ENCODE results near the gene AEBP2. TPM values are rescaled to one million over a fixed set of nuclear protein-coding genes. Genes with fewer than 3 reads are reported as not detected.

AEBP2 gene
- total RNA-seq, 1 donor from 2014 or later: 11.9 TPM

- H3K4me3 ChIP-seq (ENCODE audit: low read depth, low read length): no peak overlapping the region
- DNase-seq (ENCODE audit: low read depth): no peak
- TF ChIP-seq, protein P1, sequence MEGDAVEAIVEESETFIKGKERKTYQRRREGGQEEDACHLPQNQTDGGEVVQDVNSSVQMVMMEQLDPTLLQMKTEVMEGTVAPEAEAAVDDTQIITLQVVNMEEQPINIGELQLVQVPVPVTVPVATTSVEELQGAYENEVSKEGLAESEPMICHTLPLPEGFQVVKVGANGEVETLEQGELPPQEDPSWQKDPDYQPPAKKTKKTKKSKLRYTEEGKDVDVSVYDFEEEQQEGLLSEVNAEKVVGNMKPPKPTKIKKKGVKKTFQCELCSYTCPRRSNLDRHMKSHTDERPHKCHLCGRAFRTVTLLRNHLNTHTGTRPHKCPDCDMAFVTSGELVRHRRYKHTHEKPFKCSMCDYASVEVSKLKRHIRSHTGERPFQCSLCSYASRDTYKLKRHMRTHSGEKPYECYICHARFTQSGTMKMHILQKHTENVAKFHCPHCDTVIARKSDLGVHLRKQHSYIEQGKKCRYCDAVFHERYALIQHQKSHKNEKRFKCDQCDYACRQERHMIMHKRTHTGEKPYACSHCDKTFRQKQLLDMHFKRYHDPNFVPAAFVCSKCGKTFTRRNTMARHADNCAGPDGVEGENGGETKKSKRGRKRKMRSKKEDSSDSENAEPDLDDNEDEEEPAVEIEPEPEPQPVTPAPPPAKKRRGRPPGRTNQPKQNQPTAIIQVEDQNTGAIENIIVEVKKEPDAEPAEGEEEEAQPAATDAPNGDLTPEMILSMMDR (IDR thresholded peaks at IDR 0.05; ENCODE audit: insufficient read depth, low read length, poor library complexity, severe bottlenecking): no peak
- H3K27me3 ChIP-seq (ENCODE audit: control insufficient read depth, insufficient read depth, low read length): no peaks in the 10 kb centered on the region
- no peaks in the 10 kb centered on the region for H3K36me3 ChIP-seq (ENCODE audit: control insufficient read depth, insufficient read depth, low read length)
Observed at GRCh38 chr12:19482551-19483109, 43.3 kb downstream of the AEBP2 start.

DNA sequence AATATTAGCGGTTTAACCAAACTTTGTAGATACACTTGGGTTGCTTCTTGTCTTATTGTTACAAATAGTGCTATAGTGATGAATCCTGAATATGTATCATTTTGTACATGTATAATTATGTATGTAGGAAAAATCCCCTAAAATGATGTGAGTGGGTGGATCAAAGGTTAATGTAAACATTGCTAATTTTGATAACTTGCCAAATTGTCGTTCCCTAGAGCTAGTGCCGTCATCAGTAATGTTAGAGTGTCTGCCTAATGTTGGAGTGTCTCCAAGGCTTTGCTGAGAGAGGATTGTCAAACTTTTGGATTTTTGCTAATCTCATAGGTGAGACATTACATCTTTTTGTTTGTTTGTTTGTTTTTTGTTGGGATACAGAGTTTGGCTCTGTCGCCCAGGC lies 44.4 kb downstream of the AEBP2 start:
- Histone ChIP-seq H3K4me3 (ENCODE audit: low read depth, low read length) (no peak overlapping the region), H3K36me3 (ENCODE audit: control insufficient read depth, insufficient read depth, low read length) (no peaks in the 10 kb centered on the region), H3K27me3 (ENCODE audit: control insufficient read depth, insufficient read depth, low read length) (no peaks in the 10 kb centered on the region)
- no peak for DNase-seq (ENCODE audit: low read depth)
- TF ChIP-seq, protein P1 (IDR thresholded peaks at IDR 0.05; ENCODE audit: insufficient read depth, low read length, poor library complexity, severe bottlenecking): no peak

DNA sequence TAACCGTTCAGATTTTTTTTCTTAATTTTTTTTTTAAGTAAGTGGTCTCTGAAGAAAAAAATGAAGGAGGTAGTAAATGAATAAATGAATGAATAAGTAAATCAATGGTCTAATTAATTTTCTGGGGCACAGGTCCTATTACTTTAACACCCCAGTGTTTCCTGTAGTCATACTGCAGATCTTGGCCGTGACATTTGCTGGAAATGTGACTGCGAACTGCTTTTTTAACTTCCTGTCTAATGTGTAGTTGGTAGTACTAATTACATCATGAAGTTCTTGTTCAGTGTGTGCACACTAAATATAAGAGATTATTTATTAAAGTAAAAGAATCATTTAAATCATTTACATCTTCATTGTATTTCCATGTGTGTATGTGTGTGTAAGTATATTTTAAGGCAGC lies 45.4 kb downstream of the AEBP2 start:
- TF ChIP-seq, protein P1 (IDR thresholded peaks at IDR 0.05; ENCODE audit: insufficient read depth, low read length, poor library complexity, severe bottlenecking): no peak
- Histone ChIP-seq H3K36me3 (ENCODE audit: control insufficient read depth, insufficient read depth, low read length) (no peaks in the 10 kb centered on the region), H3K27me3 (ENCODE audit: control insufficient read depth, insufficient read depth, low read length) (no peaks in the 10 kb centered on the region), H3K4me3 (ENCODE audit: low read depth, low read length) (no peak overlapping the region)
- no peak for DNase-seq (ENCODE audit: low read depth)

DNA sequence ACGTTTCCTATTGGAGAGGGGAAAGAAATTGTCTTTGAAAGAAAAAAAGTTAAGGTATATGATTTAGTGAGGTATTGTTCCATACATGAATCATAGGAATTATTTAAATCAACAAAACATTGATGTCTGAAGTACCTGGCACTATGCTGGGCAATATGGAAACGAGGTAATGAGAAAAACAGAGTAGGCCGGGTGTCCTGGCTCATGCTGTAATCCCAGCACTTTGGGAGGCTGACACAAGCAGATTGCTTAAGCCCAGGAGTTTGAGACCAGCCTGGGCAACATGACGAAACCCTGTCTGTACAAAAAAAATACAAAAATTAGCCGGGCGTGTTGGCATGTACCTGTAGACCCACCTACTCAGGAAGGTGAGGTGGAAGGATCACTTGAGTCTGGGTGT lies 45.9 kb downstream of the AEBP2 start:
- TF ChIP-seq, protein P1 (IDR thresholded peaks at IDR 0.05; ENCODE audit: insufficient read depth, low read length, poor library complexity, severe bottlenecking): no peak
- no peaks in the 10 kb centered on the region for H3K27me3 ChIP-seq (ENCODE audit: control insufficient read depth, insufficient read depth, low read length)
- no peaks in the 10 kb centered on the region for H3K36me3 ChIP-seq (ENCODE audit: control insufficient read depth, insufficient read depth, low read length)
- no peak for DNase-seq (ENCODE audit: low read depth)
- H3K4me3 ChIP-seq (ENCODE audit: low read depth, low read length): no peak overlapping the region

DNA sequence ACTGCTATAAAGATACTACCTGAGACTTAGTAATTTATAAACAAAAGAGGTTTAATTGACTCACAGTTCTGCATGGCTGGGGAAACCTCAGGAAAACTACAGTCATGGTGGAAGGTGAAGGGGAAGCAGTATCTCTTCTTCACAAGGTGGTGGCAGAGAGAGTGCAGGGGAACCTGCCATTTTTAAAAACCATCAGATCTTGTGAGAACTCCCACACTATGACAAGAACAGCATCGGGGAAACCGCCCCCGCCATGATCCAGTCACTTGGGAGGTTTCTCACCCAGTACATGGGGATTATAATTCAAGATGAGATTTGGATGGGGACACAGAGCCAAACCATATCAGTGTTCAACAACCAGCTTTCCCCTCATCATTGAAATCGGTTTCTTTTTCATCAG lies 49.9 kb downstream of the AEBP2 start:
- H3K27me3 ChIP-seq (ENCODE audit: control insufficient read depth, insufficient read depth, low read length): no peaks in the 10 kb centered on the region
- no peaks in the 10 kb centered on the region for H3K36me3 ChIP-seq (ENCODE audit: control insufficient read depth, insufficient read depth, low read length)
- no peak overlapping the region for H3K4me3 ChIP-seq (ENCODE audit: low read depth, low read length)
- TF ChIP-seq, protein P1 (IDR thresholded peaks at IDR 0.05; ENCODE audit: insufficient read depth, low read length, poor library complexity, severe bottlenecking): no peak
- no peak for DNase-seq (ENCODE audit: low read depth)

DNA sequence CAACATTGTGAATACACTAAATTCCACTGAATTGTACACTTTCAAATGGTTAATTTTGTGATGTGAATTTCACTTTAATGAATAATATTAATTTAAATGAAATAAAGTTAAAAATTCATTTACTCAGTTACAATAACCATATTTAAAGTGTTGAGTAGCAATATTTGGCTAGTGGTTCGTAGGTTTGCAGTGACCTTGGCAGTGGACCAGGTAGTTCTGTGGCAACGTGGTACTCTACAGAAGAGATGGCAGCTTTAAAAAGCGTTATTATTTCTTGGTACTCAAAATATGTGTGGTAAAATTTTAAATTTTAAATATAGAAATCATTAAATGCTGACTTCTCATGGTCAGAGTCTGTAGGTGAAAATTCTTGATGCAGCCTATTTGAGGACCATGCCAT lies 51.6 kb downstream of the AEBP2 start:
- TF ChIP-seq, protein P1 (IDR thresholded peaks at IDR 0.05; ENCODE audit: insufficient read depth, low read length, poor library complexity, severe bottlenecking): no peak
- DNase-seq (ENCODE audit: low read depth): no peak
- no peaks in the 10 kb centered on the region for H3K36me3 ChIP-seq (ENCODE audit: control insufficient read depth, insufficient read depth, low read length)
- H3K4me3 ChIP-seq (ENCODE audit: low read depth, low read length): no peak overlapping the region
- H3K27me3 ChIP-seq (ENCODE audit: control insufficient read depth, insufficient read depth, low read length): no peaks in the 10 kb centered on the region

Data from kidney epithelial cell (primary cell).